ENCODE data around the gene S100P. TPM values are rescaled to one million over a fixed set of nuclear protein-coding genes. Genes with fewer than 3 reads are reported as not detected.

The S100P gene
- total and polyA plus RNA-seq, 2 donors (not counting 1 experiment from before 2014, with no cell fraction given), result 0.07 TPM; not detected in 1

DNA sequence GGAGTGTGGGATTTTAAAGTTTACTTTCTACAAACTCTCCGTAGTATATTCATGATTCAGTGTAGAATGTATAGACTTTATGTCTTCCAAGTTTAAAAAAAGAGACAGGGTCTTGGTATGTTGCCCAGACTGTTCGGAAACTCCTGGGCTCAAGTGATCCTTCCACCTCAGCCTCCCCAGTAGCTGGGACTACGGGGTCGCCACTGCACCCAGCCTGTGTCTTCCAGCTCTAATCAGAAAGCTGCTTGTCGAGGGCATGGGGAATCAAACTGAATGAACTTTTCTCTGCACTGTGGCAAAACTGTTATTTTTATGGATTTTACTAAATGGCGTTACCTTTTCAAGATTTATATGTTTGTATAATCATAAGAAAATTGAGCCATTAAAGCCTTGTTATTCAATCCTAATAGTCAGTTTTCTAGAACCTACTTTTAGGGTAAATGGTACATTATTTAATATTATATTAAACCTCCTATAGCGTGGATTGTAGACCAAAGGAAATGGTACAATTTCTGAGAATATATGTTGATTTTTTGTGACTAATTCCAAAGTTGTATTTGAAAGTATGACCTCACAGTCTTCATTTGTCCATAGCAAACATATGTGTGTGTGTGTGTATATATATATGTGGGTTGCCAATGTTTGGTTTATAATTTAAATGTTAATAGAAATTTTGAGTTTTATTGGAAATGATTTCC is 23.4 kb downstream of the S100P start:
- TF ChIP-seq CTCF (IDR thresholded peaks at IDR 0.05) (no peak), EZH2 (IDR thresholded peaks at IDR 0.05; ENCODE audit: borderline replicate concordance, insufficient read depth, low read depth, low read length, poor library complexity, severe bottlenecking) (no peak)
- Histone ChIP-seq H3K4me3 (ENCODE audit: control extremely low read depth in 1 of 5, extremely low read depth in 1 of 5, insufficient read depth in 1 of 5, low read depth in 2 of 5, low read length in 4 of 5) (peak overlapping the region; percentile 67 to 82 (median 80)), H4K20me1 (ENCODE audit: control insufficient read depth, insufficient read depth, low read length, poor library complexity, severe bottlenecking) (no peaks in the 10 kb centered on the region), H3K27ac (ENCODE audit: low read length in 2 of 2) (peak overlapping the region; percentile 76 to 85), H3K4me1 (ENCODE audit: control insufficient read depth in 2 of 2, insufficient read depth in 2 of 2, low read length in 2 of 2) (peaks cover 21 to 33% of the 10 kb centered on the region in 2 donors), H3K4me2 (replicated peaks; ENCODE audit: low read depth, low read length, poor library complexity, severe bottlenecking) (peak overlapping the region; percentile 81), H2AFZ (ENCODE audit: insufficient read depth, low read depth, low read length, poor library complexity, severe bottlenecking) (peak overlapping the region; percentile 64), H3K9me3 (ENCODE audit: control extremely low read depth in 1 of 3, control insufficient read depth in 2 of 3, insufficient read depth in 1 of 3, low read length in 2 of 3) (no peaks in the 10 kb centered on the region), H3K9ac (ENCODE audit: low read length) (peak overlapping the region; percentile 79), H3K79me2 (ENCODE audit: control insufficient read depth, insufficient read depth, low read length) (peaks cover 43% of the 10 kb centered on the region), H3K27me3 (replicated peaks in 1 of 4; ENCODE audit: control extremely low read depth in 1 of 4, control insufficient read depth in 3 of 4, insufficient read depth in 4 of 4, low read length in 3 of 4) (no peaks in the 10 kb centered on the region), H3K36me3 (replicated peaks in 1 of 2; ENCODE audit: control extremely low read depth in 1 of 2, control insufficient read depth in 1 of 2, extremely low read depth in 1 of 2, insufficient read depth in 2 of 2, low read length in 1 of 2) (no peaks in the 10 kb centered on the region)
- H3K4me1 Mint-ChIP-seq, result peaks cover 36% of the 10 kb centered on the region
- WGBS (ENCODE audit: insufficient coverage), result 60% methylated on average over 1 of the region's 7 CpGs
- no peaks in the 10 kb centered on the region for H3K27me3 Mint-ChIP-seq
- H3K27ac Mint-ChIP-seq, result peak overlapping the region; percentile 100
- ATAC-seq (ENCODE audit: low read depth), result no peak
- H3K9me3 Mint-ChIP-seq (ENCODE audit: insufficient read depth), result no peaks in the 10 kb centered on the region
- ChIA-PET CTCF (interaction anchor here (0.8 to 9.7 kb wide), 9 partner anchors 9 to 356 kb away, joined by 3 to 163 read pairs (median 4); partner anchors contain the start of genes GRPEL1 and TADA2B), POLR2A (interaction anchor here (0.6 to 3.5 kb wide), 4 partner anchors 43 to 192 kb away, joined by 8 to 22 read pairs (median 12); partner anchors contain the start of genes MRFAP1 and TBC1D14)
- peak overlapping the region; percentile 99 for H3K4me3 Mint-ChIP-seq
- no peak for DNase-seq
- intact Hi-C loops (cut with micrococcal nuclease), result loop anchor here (1.0 to 10.0 kb wide), 8 partner anchors 42 to 1085 kb away; partner anchors contain the start of genes GRPEL1, KIAA0232, MRFAP1 and WFS1

Data from B cell (primary cell).